Keratinocyte (primary cell): Measurements from ENCODE around the gene PLA2G2C.

ENCODE experiments used
- CTCF ChIP-seq, 3 experiments: IDR thresholded peaks in 1 of 3; conservative IDR thresholded peaks in 1 of 3; optimal IDR thresholded peaks in 1 of 3; 2 replicates in 2 of 3; 3 replicates in 1 of 3; pipeline versions ENCODE3 to v1.5.1; 2011; ENCODE audit warnings: low read length in 3 of 3, mild to moderate bottlenecking in 3 of 3, moderate library complexity in 2 of 3, control low read depth in 1 of 3, inconsistent platforms in 1 of 3; ENCODE audit not compliant: insufficient read depth in 2 of 3; ENCODE audit errors: extremely low read depth in 1 of 3
- EZH2 ChIP-seq: IDR thresholded peaks from one replicate; pipeline ENCODE4 v1.6.1; 2012; ENCODE audit warnings: inconsistent platforms, mild to moderate bottlenecking, low read length, moderate library complexity

- TF ChIP-seq EZH2 = no peak
- TF ChIP-seq CTCF (optimal IDR thresholded peaks at IDR 0.05 in 1 of 3, IDR thresholded peaks at IDR 0.05 in 1 of 3, conservative IDR thresholded peaks at IDR 0.05 in 1 of 3; ENCODE audit: extremely low read depth in 1 of 3, insufficient read depth in 2 of 3, low read length in 3 of 3) = no peak
These were observed 38.3 kb downstream of the PLA2G2C start for GRCh38 chr1:20147846-20148570.
